CD8-positive, alpha-beta memory T cell (primary cell): Measurements from ENCODE around the gene PLA2G6. TPM values are rescaled to one million over a fixed set of nuclear protein-coding genes. Genes with fewer than 3 reads are reported as not detected.

ENCODE experiments used
- CTCF ChIA-PET: fragments of 350-600 bp; sonication (Branson Sonifier 250); formaldehyde crosslinking; loops from one replicate; lab custom pipeline; 2021; ENCODE audit warnings: antibody characterized with exemption; lab: Charles Lee
- POLR2A ChIA-PET: fragments of 350-600 bp; sonication (Branson Sonifier 250); formaldehyde crosslinking; loops from one replicate; lab custom pipeline; 2021; ENCODE audit warnings: antibody characterized with exemption; lab: Charles Lee
- DNase-seq, 5 donors: peaks; one replicate each; pipeline versions ENCODE4 v3.0.0 to v3.0.0-alpha.2; 2020 to 2022; ENCODE audit warnings: mixed read lengths in 1 of 5
- H3K27ac ChIP-seq: one replicate; pipeline ENCODE4 v1.7.0; 2013; ENCODE audit warnings: low read depth, mild to moderate bottlenecking, low read length, moderate library complexity
- H3K27me3 ChIP-seq: 2 replicates; pipeline ENCODE4 v1.7.0; 2013; ENCODE audit warnings: low read length, mild to moderate bottlenecking; ENCODE audit not compliant: insufficient read depth, poor library complexity, severe bottlenecking
- H3K36me3 ChIP-seq: 2 replicates; pipeline ENCODE4 v1.7.0; 2013; ENCODE audit warnings: mild to moderate bottlenecking, low read length, moderate library complexity; ENCODE audit not compliant: insufficient read depth
- H3K4me1 ChIP-seq: 2 replicates; pipeline ENCODE4 v1.7.0; 2013; ENCODE audit warnings: mild to moderate bottlenecking, low read length, moderate library complexity; ENCODE audit not compliant: insufficient read depth
- H3K4me3 ChIP-seq: 2 replicates; pipeline ENCODE4 v1.7.0; 2013; ENCODE audit warnings: mild to moderate bottlenecking, low read length
- H3K9me3 ChIP-seq: 2 replicates; pipeline ENCODE4 v1.7.0; 2013; ENCODE audit warnings: mild to moderate bottlenecking, low read length
- H3K27ac Mint-ChIP-seq, 8 donors: one replicate each; pipeline ENCODE4 v1.8.0; 2020 to 2021; ENCODE audit warnings: mixed read lengths in 8 of 8, mild to moderate bottlenecking in 6 of 8, inconsistent platforms in 3 of 8, moderate library complexity in 3 of 8
- H3K27me3 Mint-ChIP-seq, 2 donors: one replicate each; pipeline ENCODE4 v1.8.0; 2020 to 2021; ENCODE audit warnings: mixed read lengths in 2 of 2, mild to moderate bottlenecking in 1 of 2, moderate library complexity in 1 of 2
- H3K36me3 Mint-ChIP-seq, 3 donors: one replicate each; pipeline ENCODE4 v1.8.0; 2020 to 2021; ENCODE audit warnings: mixed read lengths in 3 of 3, inconsistent platforms in 1 of 3, mild to moderate bottlenecking in 1 of 3
- H3K4me1 Mint-ChIP-seq, 3 donors: one replicate each; pipeline ENCODE4 v1.8.0; 2020 to 2021; ENCODE audit warnings: mixed read lengths in 3 of 3, inconsistent platforms in 1 of 3, mild to moderate bottlenecking in 1 of 3
- H3K4me3 Mint-ChIP-seq, 7 donors: one replicate each; pipeline ENCODE4 v1.8.0; 2020 to 2021; ENCODE audit warnings: mixed read lengths in 7 of 7, mild to moderate bottlenecking in 6 of 7, moderate library complexity in 4 of 7, inconsistent platforms in 2 of 7
- H3K9me3 Mint-ChIP-seq, 5 donors: one replicate each; pipeline ENCODE4 v1.8.0; 2020 to 2022; ENCODE audit warnings: mixed read lengths in 5 of 5, mild to moderate bottlenecking in 3 of 5, moderate library complexity in 2 of 5, inconsistent platforms in 1 of 5
- polyA plus RNA-seq: library from polyadenylated mRNA; unstranded; fragments of 300-500 nt; fragmentation: Illumina TruSeq; gene quantifications from one replicate; pipeline ENCODE4 v1.2.3, GENCODE V29; 2021
- total RNA-seq, 2 experiments: library from RNA; stranded (reverse); gene quantifications; one replicate each; pipeline ENCODE4 v1.2.3, GENCODE V29; 2021

Gene PLA2G6
- total and polyA plus RNA-seq, 3 experiments from 2014 or later = 5.6 to 34.1 (median 33.0) TPM

DNA sequence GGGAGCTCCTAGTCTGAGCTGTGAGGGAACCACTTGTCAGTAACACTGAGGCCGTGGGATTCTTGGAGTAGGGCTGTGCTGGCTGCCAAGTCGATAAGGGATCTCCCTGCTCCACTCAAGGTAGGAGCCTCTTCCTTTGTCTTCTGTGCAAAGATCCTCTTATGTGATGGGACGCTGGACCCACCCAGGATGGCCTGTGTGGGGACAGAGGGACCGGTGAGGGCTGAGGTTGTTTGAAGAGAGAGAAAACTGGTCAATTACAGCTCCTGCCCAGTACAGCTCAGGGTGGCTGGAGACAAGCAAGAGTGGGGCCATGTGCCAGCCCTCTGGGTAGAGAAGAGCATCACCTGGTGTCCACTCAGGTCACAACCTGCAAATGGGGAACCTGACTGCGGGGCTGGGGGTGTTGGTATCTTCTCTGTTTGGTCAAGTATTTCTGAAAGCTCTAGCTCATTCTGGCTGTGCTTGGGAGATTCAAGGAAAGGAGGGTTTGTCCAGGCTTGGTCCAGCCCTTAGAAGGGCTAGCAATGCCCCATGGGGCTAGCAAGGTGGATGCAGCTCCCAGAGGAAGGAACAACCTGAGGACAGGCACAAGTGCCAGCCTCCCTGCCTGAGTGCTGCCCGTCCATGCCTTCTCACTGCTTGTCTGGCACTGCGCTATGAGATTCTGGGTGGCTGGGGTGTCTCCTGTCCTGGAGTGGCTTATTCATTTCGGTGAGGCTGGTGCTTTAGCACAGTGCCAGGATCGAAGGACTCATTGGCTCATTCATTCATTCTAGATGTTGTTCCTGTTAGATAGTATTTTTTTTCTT is 43.5 kb downstream of the PLA2G6 start:
- POLR2A ChIA-PET = no interaction called here
- Mint-ChIP-seq H3K4me1 (peaks cover 4 to 8% (median 7%) of the 10 kb centered on the region in 3 donors), H3K27ac (peak overlapping the region in 2 of 8 donors; percentile 17 to 41), H3K9me3 (no peaks in the 10 kb centered on the region), H3K36me3 (peaks cover 0 to 74% (median 9%) of the 10 kb centered on the region in 3 donors), H3K4me3 (no peak overlapping the region), H3K27me3 (no peaks in the 10 kb centered on the region)
- peaks cover under 1% of the 10 kb centered on the region for H3K4me1 ChIP-seq
- no peak overlapping the region for H3K4me3 ChIP-seq
- H3K27ac ChIP-seq = no peak overlapping the region
- H3K36me3 ChIP-seq = peaks cover 3% of the 10 kb centered on the region
- no peaks in the 10 kb centered on the region for H3K9me3 ChIP-seq
- CTCF ChIA-PET = interaction anchor here (1.2 kb wide), 1 partner anchor 23 kb away, joined by 3 read pairs; no protein-coding TSS in a partner anchor
- H3K27me3 ChIP-seq = no peaks in the 10 kb centered on the region
- no peak for DNase-seq

GRCh38 chr22:38136607-38137006 is 45.0 kb downstream of the PLA2G6 start:
- ChIA-PET CTCF (interaction anchor here (0.9 kb wide), 1 partner anchor 22 kb away, joined by 4 read pairs; no protein-coding TSS in a partner anchor), POLR2A (interaction anchor here (0.6 to 0.9 kb wide), 2 partner anchors 64 to 1133 kb away, joined by 3 to 6 read pairs; no protein-coding TSS in a partner anchor)
- H3K4me3 Mint-ChIP-seq = peak overlapping the region in 1 of 7 donors; percentile 36
- H3K36me3 Mint-ChIP-seq = peaks cover 0 to 76% (median 9%) of the 10 kb centered on the region in 3 donors
- Histone ChIP-seq H3K36me3 (peaks cover 10% of the 10 kb centered on the region), H3K27ac (no peak overlapping the region), H3K4me1 (no peaks in the 10 kb centered on the region), H3K27me3 (no peaks in the 10 kb centered on the region), H3K4me3 (no peak overlapping the region), H3K9me3 (no peaks in the 10 kb centered on the region)
- H3K4me1 Mint-ChIP-seq = no peaks in the 10 kb centered on the region
- no peak for DNase-seq
- H3K9me3 Mint-ChIP-seq = no peaks in the 10 kb centered on the region
- peak overlapping the region in 2 of 8 donors; percentile 27 to 68 for H3K27ac Mint-ChIP-seq
- H3K27me3 Mint-ChIP-seq = no peaks in the 10 kb centered on the region

GRCh38 chr22:38135133-38135706 is 46.4 kb downstream of the PLA2G6 start:
- peak overlapping the region in 1 of 8 donors; percentile 50 for H3K27ac Mint-ChIP-seq
- H3K27me3 Mint-ChIP-seq = no peaks in the 10 kb centered on the region
- no peak for DNase-seq
- H3K27me3 ChIP-seq = no peaks in the 10 kb centered on the region
- H3K4me3 Mint-ChIP-seq = no peak overlapping the region
- H3K27ac ChIP-seq = no peak overlapping the region
- ChIA-PET POLR2A (no interaction called here), CTCF (no interaction called here)
- no peaks in the 10 kb centered on the region for H3K4me1 Mint-ChIP-seq
- H3K36me3 ChIP-seq = peaks cover 10% of the 10 kb centered on the region
- no peak overlapping the region for H3K4me3 ChIP-seq
- peaks cover 0 to 74% (median 10%) of the 10 kb centered on the region in 3 donors for H3K36me3 Mint-ChIP-seq
- H3K9me3 ChIP-seq = no peaks in the 10 kb centered on the region
- H3K4me1 ChIP-seq = no peaks in the 10 kb centered on the region
- no peaks in the 10 kb centered on the region for H3K9me3 Mint-ChIP-seq

GRCh38 chr22:38133331-38133730 is 48.3 kb downstream of the PLA2G6 start:
- CTCF ChIA-PET = interaction anchor here (1.3 kb wide), 1 partner anchor 15 kb away, joined by 3 read pairs; no protein-coding TSS in a partner anchor
- peaks cover 0 to 69% (median 10%) of the 10 kb centered on the region in 3 donors for H3K36me3 Mint-ChIP-seq
- H3K36me3 ChIP-seq = peaks cover 9% of the 10 kb centered on the region
- H3K4me1 ChIP-seq = no peaks in the 10 kb centered on the region
- H3K4me3 ChIP-seq = no peak overlapping the region
- no peak overlapping the region for H3K4me3 Mint-ChIP-seq
- no peak overlapping the region for H3K27ac ChIP-seq
- no peaks in the 10 kb centered on the region for H3K27me3 ChIP-seq
- H3K27ac Mint-ChIP-seq = no peak overlapping the region
- POLR2A ChIA-PET = no interaction called here
- no peaks in the 10 kb centered on the region for H3K4me1 Mint-ChIP-seq
- no peak for DNase-seq
- no peaks in the 10 kb centered on the region for H3K9me3 Mint-ChIP-seq
- H3K27me3 Mint-ChIP-seq = no peaks in the 10 kb centered on the region
- no peaks in the 10 kb centered on the region for H3K9me3 ChIP-seq

- no peak overlapping the region for H3K4me3 ChIP-seq
- ChIA-PET POLR2A (no interaction called here), CTCF (no interaction called here)
- Mint-ChIP-seq H3K4me3 (no peak overlapping the region), H3K36me3 (peaks cover 0 to 69% (median 10%) of the 10 kb centered on the region in 3 donors), H3K9me3 (no peaks in the 10 kb centered on the region), H3K27ac (no peak overlapping the region), H3K4me1 (no peaks in the 10 kb centered on the region), H3K27me3 (no peaks in the 10 kb centered on the region)
- no peaks in the 10 kb centered on the region for H3K27me3 ChIP-seq
- no peaks in the 10 kb centered on the region for H3K9me3 ChIP-seq
- H3K27ac ChIP-seq = no peak overlapping the region
- no peak for DNase-seq
- H3K4me1 ChIP-seq = no peaks in the 10 kb centered on the region
- peaks cover 6% of the 10 kb centered on the region for H3K36me3 ChIP-seq
These were observed 48.8 kb downstream of the PLA2G6 start for GRCh38 chr22:38132794-38133193.

GRCh38 chr22:38132136-38132535 is 49.5 kb downstream of the PLA2G6 start:
- Mint-ChIP-seq H3K27ac (no peak overlapping the region), H3K36me3 (peaks cover 0 to 71% (median 10%) of the 10 kb centered on the region in 3 donors), H3K27me3 (no peaks in the 10 kb centered on the region), H3K4me1 (no peaks in the 10 kb centered on the region), H3K9me3 (no peaks in the 10 kb centered on the region), H3K4me3 (no peak overlapping the region)
- Histone ChIP-seq H3K4me1 (no peaks in the 10 kb centered on the region), H3K27ac (no peak overlapping the region), H3K4me3 (no peak overlapping the region), H3K27me3 (no peaks in the 10 kb centered on the region), H3K9me3 (no peaks in the 10 kb centered on the region), H3K36me3 (peaks cover 6% of the 10 kb centered on the region)
- ChIA-PET POLR2A (no interaction called here), CTCF (no interaction called here)
- no peak for DNase-seq

- Mint-ChIP-seq H3K36me3 (peaks cover 0 to 74% (median 10%) of the 10 kb centered on the region in 3 donors), H3K4me1 (no peaks in the 10 kb centered on the region), H3K27me3 (no peaks in the 10 kb centered on the region), H3K4me3 (no peak overlapping the region), H3K9me3 (no peaks in the 10 kb centered on the region), H3K27ac (no peak overlapping the region)
- DNase-seq = no peak
- no peaks in the 10 kb centered on the region for H3K27me3 ChIP-seq
- no peak overlapping the region for H3K4me3 ChIP-seq
- H3K9me3 ChIP-seq = no peaks in the 10 kb centered on the region
- H3K36me3 ChIP-seq = peaks cover 6% of the 10 kb centered on the region
- no peaks in the 10 kb centered on the region for H3K4me1 ChIP-seq
- ChIA-PET CTCF (no interaction called here), POLR2A (no interaction called here)
- H3K27ac ChIP-seq = no peak overlapping the region
These were observed 50.2 kb downstream of the PLA2G6 start for GRCh38 chr22:38131399-38131798.

GRCh38 chr22:38129856-38130255 is 51.8 kb downstream of the PLA2G6 start:
- H3K9me3 ChIP-seq = no peaks in the 10 kb centered on the region
- peaks cover 6% of the 10 kb centered on the region for H3K36me3 ChIP-seq
- Mint-ChIP-seq H3K9me3 (no peaks in the 10 kb centered on the region), H3K27me3 (no peaks in the 10 kb centered on the region), H3K4me1 (no peaks in the 10 kb centered on the region), H3K27ac (no peak overlapping the region), H3K4me3 (no peak overlapping the region), H3K36me3 (peaks cover 0 to 74% (median 4%) of the 10 kb centered on the region in 3 donors)
- no peaks in the 10 kb centered on the region for H3K27me3 ChIP-seq
- no peak overlapping the region for H3K4me3 ChIP-seq
- no peak overlapping the region for H3K27ac ChIP-seq
- CTCF ChIA-PET = no interaction called here
- POLR2A ChIA-PET = no interaction called here
- no peak for DNase-seq
- H3K4me1 ChIP-seq = no peaks in the 10 kb centered on the region
